Kidney epithelial cell (primary cell): ENCODE results near the gene MTHFSD. TPM values are rescaled to one million over a fixed set of nuclear protein-coding genes. Genes with fewer than 3 reads are reported as not detected.
A peak's percentile ranks its signal among the peaks of the same experiment; 100 is the strongest.

Source experiments
- DNase-seq: peaks from one replicate; pipeline ENCODE4 v3.0.0-alpha.2; 2010; ENCODE audit warnings: low read depth
- H3K27me3 ChIP-seq: 2 replicates; pipeline ENCODE4 v1.6.0; 2011; ENCODE audit warnings: low read length; ENCODE audit not compliant: control insufficient read depth, insufficient read depth
- H3K36me3 ChIP-seq: 2 replicates; pipeline ENCODE4 v1.5.1; 2011; ENCODE audit warnings: low read length; ENCODE audit not compliant: control insufficient read depth, insufficient read depth
- H3K4me3 ChIP-seq: 2 replicates; pipeline ENCODE4 v1.5.1; 2011; ENCODE audit warnings: low read depth, mild to moderate bottlenecking, control low read depth, low read length
- CTCF ChIP-seq: IDR thresholded peaks from 2 replicates; pipeline ENCODE4 v1.5.1; 2011; ENCODE audit warnings: mild to moderate bottlenecking, moderate library complexity, low read length, control low read depth, inconsistent platforms; ENCODE audit not compliant: insufficient read depth, poor library complexity, severe bottlenecking
- total RNA-seq: library from RNA; depleted of rRNA; stranded (reverse); fragments of >200 nt; gene quantifications from 2 replicates; pipeline ENCODE4 v1.2.3, GENCODE V29; 2015

MTHFSD gene
- total RNA-seq, 1 donor from 2014 or later: 26.1 TPM

- H3K27me3 ChIP-seq: peaks cover 2% of the 10 kb centered on the region
- H3K4me3 ChIP-seq: peak overlapping the region; percentile 89
- no peak for DNase-seq
- TF ChIP-seq CTCF: no peak
- H3K36me3 ChIP-seq: peaks cover 1% of the 10 kb centered on the region
These were observed 16.5 kb upstream of the MTHFSD start for GRCh38 chr16:86571530-86571915.

GRCh38 chr16:86570558-86571529 lies 15.8 kb upstream of the MTHFSD start:
- Histone ChIP-seq H3K4me3 (peak overlapping the region; percentile 89), H3K27me3 (peaks cover 2% of the 10 kb centered on the region), H3K36me3 (peaks cover 1% of the 10 kb centered on the region)
- DNase-seq: no peak
- TF ChIP-seq CTCF: no peak

GRCh38 chr16:86569701-86570447 lies 14.8 kb upstream of the MTHFSD start:
- no peak for TF ChIP-seq CTCF
- H3K27me3 ChIP-seq: peaks cover 2% of the 10 kb centered on the region
- peaks cover 1% of the 10 kb centered on the region for H3K36me3 ChIP-seq
- H3K4me3 ChIP-seq: peak overlapping the region; percentile 89
- DNase-seq: no peak

GRCh38 chr16:86568677-86569623 lies 13.9 kb upstream of the MTHFSD start:
- peaks cover 1% of the 10 kb centered on the region for H3K36me3 ChIP-seq
- peaks cover 2% of the 10 kb centered on the region for H3K27me3 ChIP-seq
- no peak for TF ChIP-seq CTCF
- DNase-seq: no peak
- H3K4me3 ChIP-seq: peak overlapping the region; percentile 89

- H3K36me3 ChIP-seq: peaks cover 1% of the 10 kb centered on the region
- H3K4me3 ChIP-seq: peak overlapping the region; percentile 89
- no peak for TF ChIP-seq CTCF
These were observed 12.9 kb upstream of the MTHFSD start for GRCh38 chr16:86567701-86568581.

More at GRCh38 chr16:86567701-86568581, 12.9 kb upstream of the MTHFSD start:
- peaks cover 2% of the 10 kb centered on the region for H3K27me3 ChIP-seq
- no peak for DNase-seq
